Loucy (cell line): Measurements from ENCODE around the gene OTUB2.
A peak's percentile ranks its signal among the peaks of the same experiment; 100 is the strongest.

Source experiments
- H2AFZ ChIP-seq: fragments of 200-600 bp; sonication (generic); 2 replicates; pipeline ENCODE4 v1.6.0; 2016; ENCODE audit warnings: antibody characterized with exemption, mild to moderate bottlenecking, low read length, moderate library complexity
- H3F3A ChIP-seq: fragments of 200-600 bp; 2 replicates; pipeline ENCODE4 v1.6.0; 2016; ENCODE audit warnings: antibody characterized with exemption, low read depth, mild to moderate bottlenecking
- H3K27me3 ChIP-seq: fragments of 200-600 bp; sonication (generic); 2 replicates; pipeline ENCODE4 v1.6.1; 2014; ENCODE audit warnings: low read length, mild to moderate bottlenecking; ENCODE audit not compliant: insufficient read depth, poor library complexity, severe bottlenecking
- H3K36me3 ChIP-seq: fragments of 200-600 bp; sonication (generic); 2 replicates; pipeline ENCODE4 v1.6.1; 2016; ENCODE audit warnings: low read length; ENCODE audit not compliant: insufficient read depth
- H3K4me1 ChIP-seq: fragments of 200-600 bp; sonication (generic); 2 replicates; pipeline ENCODE4 v1.5.1; 2014; ENCODE audit warnings: low read length, mild to moderate bottlenecking; ENCODE audit not compliant: insufficient read depth, poor library complexity, severe bottlenecking
- H3K4me2 ChIP-seq: fragments of 200-600 bp; sonication (generic); 2 replicates; pipeline ENCODE4 v1.6.0; 2014; ENCODE audit warnings: antibody characterized with exemption, low read length, low read depth, mild to moderate bottlenecking; ENCODE audit not compliant: poor library complexity, severe bottlenecking
- H3K4me3 ChIP-seq: fragments of 200-600 bp; sonication (generic); 2 replicates; pipeline ENCODE4 v1.5.1; 2014; ENCODE audit warnings: low read length, mild to moderate bottlenecking, mixed read lengths; ENCODE audit not compliant: poor library complexity, severe bottlenecking
- H3K79me2 ChIP-seq: fragments of 200-600 bp; sonication (generic); 2 replicates; pipeline ENCODE4 v1.6.1; 2014; ENCODE audit warnings: low read length; ENCODE audit not compliant: insufficient read depth
- H3K9ac ChIP-seq: fragments of 200-600 bp; sonication (generic); 2 replicates; pipeline ENCODE4 v1.6.0; 2014; ENCODE audit warnings: mild to moderate bottlenecking, low read depth, low read length, moderate library complexity; ENCODE audit not compliant: poor library complexity, severe bottlenecking
- H3K9me2 ChIP-seq: fragments of 200-600 bp; sonication (generic); replicated peaks from 2 replicates; pipeline ENCODE4 v1.6.1; 2016; ENCODE audit warnings: low read depth, low read length, mixed read lengths
- H3K9me3 ChIP-seq: fragments of 200-600 bp; sonication (generic); 2 replicates; pipeline ENCODE4 v1.6.1; 2014; ENCODE audit warnings: mild to moderate bottlenecking, antibody characterized with exemption, low read length, low read depth; ENCODE audit not compliant: insufficient read depth
- H4K20me1 ChIP-seq: fragments of 200-600 bp; sonication (generic); 2 replicates; pipeline ENCODE4 v1.6.0; 2014; ENCODE audit warnings: antibody characterized with exemption, low read length, mild to moderate bottlenecking; ENCODE audit not compliant: insufficient read depth, poor library complexity, severe bottlenecking
- EZH2phosphoT487 ChIP-seq: fragments of 200-600 bp; IDR thresholded peaks from 2 replicates; pipeline ENCODE4 v1.6.1; 2018; ENCODE audit warnings: antibody characterized with exemption, mild to moderate bottlenecking, moderate library complexity, borderline replicate concordance
- TF ChIP-seq, protein P1 (sequence below): fragments of 200-600 bp; sonication (generic); conservative IDR thresholded peaks from 2 replicates; pipeline ENCODE4 v1.5.1; 2014; ENCODE audit warnings: mild to moderate bottlenecking, antibody characterized with exemption, low read length

The OTUB2 gene

DNA sequence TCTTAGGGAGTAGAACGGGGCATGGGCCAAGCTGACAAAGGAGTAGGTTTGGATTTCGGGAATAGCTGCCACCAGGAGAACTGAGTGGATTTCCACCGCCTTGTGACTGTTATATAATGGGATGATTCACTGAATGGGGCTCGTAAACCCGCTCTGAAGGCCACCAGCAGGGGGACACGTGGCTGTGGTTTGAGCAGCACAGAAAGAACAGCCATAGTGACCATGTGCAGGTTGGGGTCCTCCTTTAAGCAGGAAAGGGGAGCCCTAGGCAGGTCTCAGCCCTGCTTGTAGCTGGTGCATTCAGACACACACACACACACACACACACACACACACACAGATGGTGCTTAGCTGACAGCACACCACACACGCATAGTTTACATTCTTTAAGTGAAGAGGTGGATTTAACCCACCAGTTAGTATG, 41.1 kb upstream of the OTUB2 start:
- no peak overlapping the region for H3K4me2 ChIP-seq
- H3K36me3 ChIP-seq, result no peaks in the 10 kb centered on the region
- H3K79me2 ChIP-seq, result no peaks in the 10 kb centered on the region
- no peak overlapping the region for H2AFZ ChIP-seq
- no peak overlapping the region for H3K9ac ChIP-seq
- H3K4me3 ChIP-seq, result no peak overlapping the region
- H3K4me1 ChIP-seq, result no peaks in the 10 kb centered on the region
- no peaks in the 10 kb centered on the region for H4K20me1 ChIP-seq
- H3K9me2 ChIP-seq, result no peaks in the 10 kb centered on the region
- H3K9me3 ChIP-seq, result no peaks in the 10 kb centered on the region
- no peaks in the 10 kb centered on the region for H3F3A ChIP-seq
- H3K27me3 ChIP-seq, result peaks cover 78% of the 10 kb centered on the region
- TF ChIP-seq, protein P1, sequence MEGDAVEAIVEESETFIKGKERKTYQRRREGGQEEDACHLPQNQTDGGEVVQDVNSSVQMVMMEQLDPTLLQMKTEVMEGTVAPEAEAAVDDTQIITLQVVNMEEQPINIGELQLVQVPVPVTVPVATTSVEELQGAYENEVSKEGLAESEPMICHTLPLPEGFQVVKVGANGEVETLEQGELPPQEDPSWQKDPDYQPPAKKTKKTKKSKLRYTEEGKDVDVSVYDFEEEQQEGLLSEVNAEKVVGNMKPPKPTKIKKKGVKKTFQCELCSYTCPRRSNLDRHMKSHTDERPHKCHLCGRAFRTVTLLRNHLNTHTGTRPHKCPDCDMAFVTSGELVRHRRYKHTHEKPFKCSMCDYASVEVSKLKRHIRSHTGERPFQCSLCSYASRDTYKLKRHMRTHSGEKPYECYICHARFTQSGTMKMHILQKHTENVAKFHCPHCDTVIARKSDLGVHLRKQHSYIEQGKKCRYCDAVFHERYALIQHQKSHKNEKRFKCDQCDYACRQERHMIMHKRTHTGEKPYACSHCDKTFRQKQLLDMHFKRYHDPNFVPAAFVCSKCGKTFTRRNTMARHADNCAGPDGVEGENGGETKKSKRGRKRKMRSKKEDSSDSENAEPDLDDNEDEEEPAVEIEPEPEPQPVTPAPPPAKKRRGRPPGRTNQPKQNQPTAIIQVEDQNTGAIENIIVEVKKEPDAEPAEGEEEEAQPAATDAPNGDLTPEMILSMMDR, result peak; percentile 58
- TF ChIP-seq EZH2phosphoT487, result no peak

DNA sequence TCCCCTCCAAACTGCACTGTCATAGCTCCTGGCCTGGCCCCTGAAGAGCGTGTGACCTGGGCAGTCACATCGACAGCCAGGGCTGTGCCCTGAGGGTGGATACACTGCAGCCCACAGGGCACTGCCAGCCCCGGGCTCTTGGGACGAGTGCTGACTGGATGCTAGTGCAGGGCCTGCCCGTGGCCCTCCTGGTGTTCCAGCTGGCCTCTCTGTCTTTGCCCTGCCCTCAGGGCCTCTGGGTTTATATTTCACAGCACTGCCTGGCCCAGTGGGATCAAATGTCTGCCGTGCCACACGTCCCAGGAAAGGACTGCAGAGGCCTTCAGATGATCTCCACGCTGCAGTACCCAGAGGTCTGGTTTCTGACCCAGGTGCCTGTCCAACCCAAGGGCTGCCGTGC, 39.2 kb upstream of the OTUB2 start:
- no peak overlapping the region for H3K9ac ChIP-seq
- no peaks in the 10 kb centered on the region for H3K79me2 ChIP-seq
- no peak overlapping the region for H3K4me2 ChIP-seq
- TF ChIP-seq EZH2phosphoT487, result no peak
- TF ChIP-seq, protein P1, result no peak
- no peaks in the 10 kb centered on the region for H3K9me3 ChIP-seq
- no peaks in the 10 kb centered on the region for H3K4me1 ChIP-seq
- H3K4me3 ChIP-seq, result no peak overlapping the region
- no peaks in the 10 kb centered on the region for H3K9me2 ChIP-seq
- H2AFZ ChIP-seq, result no peak overlapping the region
- no peaks in the 10 kb centered on the region for H3K36me3 ChIP-seq
- peaks cover 76% of the 10 kb centered on the region for H3K27me3 ChIP-seq
- H4K20me1 ChIP-seq, result no peaks in the 10 kb centered on the region
- H3F3A ChIP-seq, result no peaks in the 10 kb centered on the region

DNA sequence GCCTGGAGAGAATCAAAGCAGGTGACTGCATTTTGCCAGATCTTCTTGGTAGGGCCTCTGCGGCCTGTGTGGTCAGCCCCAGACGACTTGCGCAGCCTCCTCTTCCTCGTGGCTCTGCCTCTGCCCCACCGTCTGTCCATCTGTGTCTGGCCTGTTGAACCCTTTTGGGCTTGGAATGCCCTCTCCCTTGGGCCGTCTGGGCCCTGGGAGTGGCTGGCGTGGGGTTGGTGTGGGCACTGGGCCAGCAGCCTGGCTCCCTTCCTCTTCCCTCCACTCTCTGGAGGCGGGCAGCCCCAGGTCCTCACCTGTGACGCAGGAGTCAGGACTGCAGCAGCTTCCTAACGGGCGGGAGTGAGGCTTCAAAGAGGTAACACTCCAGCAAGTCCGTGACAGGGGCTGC, 38.8 kb upstream of the OTUB2 start:
- Histone ChIP-seq H3K27me3 (peaks cover 76% of the 10 kb centered on the region), H3K4me2 (no peak overlapping the region), H3K9ac (no peak overlapping the region), H3K4me1 (no peaks in the 10 kb centered on the region), H3K9me3 (no peaks in the 10 kb centered on the region), H3K36me3 (no peaks in the 10 kb centered on the region), H3K79me2 (no peaks in the 10 kb centered on the region), H3K4me3 (no peak overlapping the region), H2AFZ (no peak overlapping the region), H3K9me2 (no peaks in the 10 kb centered on the region), H3F3A (no peaks in the 10 kb centered on the region), H4K20me1 (no peaks in the 10 kb centered on the region)
- TF ChIP-seq EZH2phosphoT487, result no peak
- TF ChIP-seq, protein P1, result no peak
